ENCODE data around the gene SEC11C.

SEC11C gene

DNA sequence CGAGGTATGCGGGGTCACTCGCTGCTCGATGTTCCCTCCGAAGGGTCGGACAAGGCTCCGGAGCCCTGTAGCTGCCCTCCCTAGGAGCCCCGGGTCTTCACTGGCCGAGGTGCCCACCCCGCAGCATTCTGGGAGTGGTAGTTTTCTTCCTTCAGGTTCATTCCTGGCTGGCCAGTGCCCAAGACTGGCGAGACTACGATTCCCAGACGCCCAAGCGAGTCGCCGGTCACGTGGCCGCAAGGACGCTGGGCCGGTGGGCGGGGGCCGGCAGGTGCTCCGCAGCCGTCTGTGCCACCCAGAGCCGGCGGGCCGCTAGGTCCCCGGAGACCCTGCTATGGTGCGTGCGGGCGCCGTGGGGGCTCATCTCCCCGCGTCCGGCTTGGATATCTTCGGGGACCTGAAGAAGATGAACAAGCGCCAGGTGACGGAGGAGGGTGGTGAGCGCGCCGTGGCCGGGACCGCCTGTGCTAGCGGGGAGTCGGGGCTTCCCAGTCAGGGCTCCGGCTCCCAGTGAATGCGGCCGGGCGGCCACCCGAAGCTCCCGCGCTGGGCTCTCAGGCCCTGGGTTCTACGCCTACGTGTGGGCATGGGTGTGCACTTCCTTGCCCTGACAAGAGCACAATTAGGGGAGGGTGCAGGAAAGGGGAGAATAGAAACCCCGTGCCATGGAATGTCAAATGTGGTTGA, at the start of gene SEC11C:
Gene SEC11C, plus strand, starts transcription at position 270 of the 687 bp plus-strand sequence. Its CDS starts 65 bp downstream, at position 335.
- H3K4me1 ChIP-seq (ENCODE audit: control insufficient read depth, insufficient read depth, low read length) = peaks cover 13% of the 10 kb centered on the region
- no peaks in the 10 kb centered on the region for H3K9me3 ChIP-seq (ENCODE audit: control insufficient read depth, low read length)
- H3K4me3 ChIP-seq (ENCODE audit: low read length) = peak within 1 kb of the TSS; percentile 91
- peaks cover 3% of the 10 kb centered on the region for H3K27me3 ChIP-seq (ENCODE audit: control insufficient read depth, insufficient read depth, low read length)
- peak within 1 kb of the TSS; percentile 83 for H3K9ac ChIP-seq (ENCODE audit: low read length)
- no peaks in the 10 kb centered on the region for H3K36me3 ChIP-seq (ENCODE audit: control insufficient read depth, insufficient read depth, low read length)

DNA sequence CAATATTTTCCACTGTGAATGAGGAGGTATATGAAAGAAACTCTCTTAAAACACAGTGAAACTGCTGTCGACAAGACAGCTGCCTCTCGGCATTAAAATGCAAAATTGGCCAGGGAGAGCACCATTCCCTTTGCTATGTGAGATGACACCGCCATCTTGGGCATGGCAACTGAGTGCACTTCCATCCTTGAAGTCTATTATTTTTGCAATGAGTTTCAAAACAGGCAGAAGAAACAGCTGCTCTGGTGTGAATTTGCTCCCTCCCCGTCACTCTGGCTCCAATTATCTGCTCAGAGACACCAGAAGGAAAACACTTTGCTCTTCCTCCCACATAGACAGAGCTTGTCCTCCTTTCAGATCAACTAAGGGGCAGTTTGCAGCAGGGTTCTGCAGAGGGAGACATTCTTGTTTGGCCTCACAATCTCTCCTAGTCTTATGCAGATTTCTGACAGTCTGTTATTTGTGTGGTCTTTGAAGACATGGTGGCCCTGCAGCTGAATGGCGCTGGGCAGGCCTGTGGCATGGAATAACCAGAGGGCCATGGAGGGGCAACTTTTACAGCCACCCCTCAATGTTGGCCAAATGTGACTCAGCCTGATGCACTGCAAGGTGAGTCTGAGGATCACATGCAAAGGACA, 48.6 kb upstream of the SEC11C start:
- H3K9ac ChIP-seq (ENCODE audit: low read length) = no peak overlapping the region
- no peaks in the 10 kb centered on the region for H3K9me3 ChIP-seq (ENCODE audit: control insufficient read depth, low read length)
- no peaks in the 10 kb centered on the region for H3K4me1 ChIP-seq (ENCODE audit: control insufficient read depth, insufficient read depth, low read length)
- no peak overlapping the region for H3K4me3 ChIP-seq (ENCODE audit: low read length)
- peaks cover 4% of the 10 kb centered on the region for H3K27me3 ChIP-seq (ENCODE audit: control insufficient read depth, insufficient read depth, low read length)
- no peaks in the 10 kb centered on the region for H3K36me3 ChIP-seq (ENCODE audit: control insufficient read depth, insufficient read depth, low read length)

DNA sequence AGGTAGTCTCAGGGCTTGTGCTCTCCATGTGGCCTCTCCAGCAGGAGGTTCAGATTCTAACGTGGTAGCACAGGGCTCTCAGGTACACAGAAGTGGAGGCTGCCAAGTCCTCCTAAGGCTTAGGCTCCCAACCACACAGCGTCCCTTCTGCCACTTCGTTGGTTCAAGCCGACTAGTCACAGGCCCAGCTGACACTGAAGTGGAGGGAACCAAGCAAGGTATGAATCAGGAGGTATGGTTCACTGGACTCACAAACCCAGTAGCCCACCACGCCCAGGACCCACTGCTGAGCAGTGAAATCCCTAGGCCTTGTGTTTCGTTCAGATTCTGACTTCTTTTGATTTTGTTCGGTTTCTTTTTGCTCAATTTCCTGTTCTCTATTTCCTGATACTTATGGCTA, 46.0 kb upstream of the SEC11C start:
- H3K27me3 ChIP-seq (ENCODE audit: control insufficient read depth, insufficient read depth, low read length) = no peaks in the 10 kb centered on the region
- no peak overlapping the region for H3K9ac ChIP-seq (ENCODE audit: low read length)
- no peaks in the 10 kb centered on the region for H3K36me3 ChIP-seq (ENCODE audit: control insufficient read depth, insufficient read depth, low read length)
- no peak overlapping the region for H3K4me3 ChIP-seq (ENCODE audit: low read length)
- H3K4me1 ChIP-seq (ENCODE audit: control insufficient read depth, insufficient read depth, low read length) = no peaks in the 10 kb centered on the region
- H3K9me3 ChIP-seq (ENCODE audit: control insufficient read depth, low read length) = no peaks in the 10 kb centered on the region

DNA sequence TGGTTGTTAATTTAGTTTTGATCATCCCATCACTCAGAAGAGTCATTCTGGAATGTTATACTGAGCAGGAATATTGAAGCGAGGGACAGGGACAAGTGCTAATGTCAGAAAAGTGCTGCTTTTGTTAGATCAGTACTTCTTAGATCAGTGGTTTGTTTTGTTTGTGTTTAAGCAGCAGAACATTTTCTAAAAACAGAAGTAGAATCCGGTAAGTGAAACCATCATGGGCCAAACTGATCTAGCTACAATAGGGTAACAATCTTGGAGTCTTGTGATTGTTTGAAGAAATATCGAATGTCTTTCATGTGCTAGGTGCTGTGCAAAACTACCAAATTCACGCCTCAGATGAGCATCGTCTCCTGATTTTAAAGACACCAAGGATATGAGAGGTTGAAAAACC, 45.1 kb upstream of the SEC11C start:
- no peak overlapping the region for H3K4me3 ChIP-seq (ENCODE audit: low read length)
- no peaks in the 10 kb centered on the region for H3K9me3 ChIP-seq (ENCODE audit: control insufficient read depth, low read length)
- no peaks in the 10 kb centered on the region for H3K27me3 ChIP-seq (ENCODE audit: control insufficient read depth, insufficient read depth, low read length)
- no peaks in the 10 kb centered on the region for H3K36me3 ChIP-seq (ENCODE audit: control insufficient read depth, insufficient read depth, low read length)
- H3K4me1 ChIP-seq (ENCODE audit: control insufficient read depth, insufficient read depth, low read length) = no peaks in the 10 kb centered on the region
- no peak overlapping the region for H3K9ac ChIP-seq (ENCODE audit: low read length)

DNA sequence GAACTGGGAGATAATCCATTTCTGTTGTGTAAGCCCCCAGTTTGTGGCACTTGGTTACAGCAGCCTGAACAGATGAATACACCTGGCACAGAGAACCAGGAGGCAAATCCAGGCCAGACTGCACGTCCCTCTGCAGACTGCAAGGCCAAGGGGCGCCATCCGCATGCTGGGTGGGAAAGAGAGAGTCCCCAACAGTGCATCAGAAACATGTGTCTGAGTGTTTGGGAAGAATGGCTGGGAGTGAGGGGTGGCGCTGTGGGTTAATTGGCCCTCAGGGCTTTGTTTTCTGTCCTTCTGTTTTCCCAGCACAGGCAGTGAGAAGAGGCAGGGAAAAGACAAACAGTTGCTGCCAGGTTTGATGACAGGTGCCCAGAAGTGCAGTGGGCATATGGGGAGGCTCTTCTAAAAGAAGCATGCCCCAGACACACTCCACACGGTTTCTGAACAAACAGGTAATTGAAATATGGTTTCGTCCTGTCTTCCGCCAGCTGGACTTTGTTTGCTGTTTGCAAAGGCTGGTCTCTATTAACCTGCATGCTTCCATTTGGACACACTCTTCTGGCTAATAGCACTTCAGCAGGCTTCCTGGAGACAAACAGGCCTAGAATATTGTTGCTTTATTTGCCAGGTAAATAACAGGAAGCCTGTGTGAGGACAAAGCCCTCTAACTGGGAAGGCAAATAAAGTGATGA, 43.4 kb upstream of the SEC11C start:
- H3K27me3 ChIP-seq (ENCODE audit: control insufficient read depth, insufficient read depth, low read length) = peaks cover 7% of the 10 kb centered on the region
- H3K36me3 ChIP-seq (ENCODE audit: control insufficient read depth, insufficient read depth, low read length) = no peaks in the 10 kb centered on the region
- no peaks in the 10 kb centered on the region for H3K9me3 ChIP-seq (ENCODE audit: control insufficient read depth, low read length)
- H3K9ac ChIP-seq (ENCODE audit: low read length) = no peak overlapping the region
- no peak overlapping the region for H3K4me3 ChIP-seq (ENCODE audit: low read length)
- H3K4me1 ChIP-seq (ENCODE audit: control insufficient read depth, insufficient read depth, low read length) = no peaks in the 10 kb centered on the region

DNA sequence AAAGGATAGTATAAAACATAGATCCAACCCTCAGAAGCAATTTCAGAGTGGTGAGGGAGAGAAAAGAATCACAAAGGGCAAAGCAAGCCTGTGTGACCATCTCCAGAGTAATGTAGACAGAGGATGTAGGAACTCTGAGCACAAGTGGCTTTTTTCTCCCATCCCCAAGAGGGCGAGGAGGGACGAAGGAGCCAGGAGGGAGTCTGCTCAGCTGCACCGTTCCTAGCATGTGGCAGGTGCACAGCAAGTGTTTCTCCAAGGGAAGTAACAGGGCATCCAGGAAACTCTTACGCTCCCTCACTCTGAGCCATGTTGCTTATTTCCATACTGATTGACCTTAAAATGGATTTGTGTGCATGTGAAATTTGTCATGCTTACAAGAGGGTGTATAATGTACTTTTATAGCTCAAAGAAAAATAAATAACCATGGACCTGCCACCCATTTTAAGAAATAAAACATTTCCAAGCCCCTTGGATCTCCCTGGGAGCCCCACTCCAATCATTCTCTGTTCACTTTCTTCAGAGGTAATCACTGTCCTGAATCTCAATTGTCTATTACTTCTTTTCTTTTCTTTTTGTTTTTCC, 37.8 kb upstream of the SEC11C start:
- H3K27me3 ChIP-seq (ENCODE audit: control insufficient read depth, insufficient read depth, low read length) = peaks cover 9% of the 10 kb centered on the region

DNA sequence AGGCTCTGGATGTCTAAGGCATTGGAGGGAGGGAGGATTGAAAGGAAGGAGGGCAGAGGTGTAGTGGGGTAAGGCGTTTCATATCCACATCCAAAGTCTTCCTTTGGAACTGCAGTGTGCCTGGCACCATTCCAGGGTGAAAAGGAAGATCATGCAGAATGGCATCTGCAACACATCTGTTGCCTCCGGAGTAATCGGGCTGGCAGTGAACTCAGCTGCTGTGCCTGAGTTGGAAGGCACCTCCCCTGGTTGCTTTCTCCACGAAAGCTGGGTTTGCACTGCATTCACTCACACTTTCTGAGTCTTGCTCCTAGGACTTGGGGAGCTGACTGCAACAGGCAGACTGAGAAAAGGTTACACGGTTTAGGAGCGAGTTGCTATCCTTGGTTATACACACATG, 30.3 kb upstream of the SEC11C start:
- no peak overlapping the region for H3K4me3 ChIP-seq (ENCODE audit: low read length)
- H3K9ac ChIP-seq (ENCODE audit: low read length) = no peak overlapping the region
- no peaks in the 10 kb centered on the region for H3K4me1 ChIP-seq (ENCODE audit: control insufficient read depth, insufficient read depth, low read length)
- H3K9me3 ChIP-seq (ENCODE audit: control insufficient read depth, low read length) = no peaks in the 10 kb centered on the region
- peaks cover 6% of the 10 kb centered on the region for H3K27me3 ChIP-seq (ENCODE audit: control insufficient read depth, insufficient read depth, low read length)
- no peaks in the 10 kb centered on the region for H3K36me3 ChIP-seq (ENCODE audit: control insufficient read depth, insufficient read depth, low read length)

More for the DNA sequence above, 37.8 kb upstream of the SEC11C start:
- Histone ChIP-seq H3K9me3 (ENCODE audit: control insufficient read depth, low read length) (no peaks in the 10 kb centered on the region), H3K9ac (ENCODE audit: low read length) (no peak overlapping the region), H3K36me3 (ENCODE audit: control insufficient read depth, insufficient read depth, low read length) (no peaks in the 10 kb centered on the region), H3K4me3 (ENCODE audit: low read length) (no peak overlapping the region), H3K4me1 (ENCODE audit: control insufficient read depth, insufficient read depth, low read length) (no peaks in the 10 kb centered on the region)

DNA sequence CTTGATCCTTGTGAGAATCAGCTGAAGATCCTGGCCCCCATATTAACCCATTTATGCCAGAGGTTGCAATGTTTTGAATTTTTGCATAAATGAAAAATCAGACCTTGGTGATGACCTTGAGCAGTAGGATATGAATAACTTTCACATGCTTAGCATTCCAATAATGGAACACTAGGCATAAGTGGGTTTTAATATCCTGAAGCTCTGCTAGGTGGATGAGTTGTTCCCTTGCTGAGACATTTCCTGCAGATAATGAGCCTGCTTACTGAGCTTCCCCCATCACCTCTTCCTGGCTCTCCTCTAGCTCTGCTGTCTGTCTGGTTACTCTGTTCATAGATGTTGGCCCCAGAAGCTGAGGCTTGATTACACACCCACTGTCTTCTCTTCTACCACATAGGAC, 25.5 kb upstream of the SEC11C start:
- Histone ChIP-seq H3K27me3 (ENCODE audit: control insufficient read depth, insufficient read depth, low read length) (peaks cover 6% of the 10 kb centered on the region), H3K4me3 (ENCODE audit: low read length) (no peak overlapping the region), H3K36me3 (ENCODE audit: control insufficient read depth, insufficient read depth, low read length) (no peaks in the 10 kb centered on the region), H3K9me3 (ENCODE audit: control insufficient read depth, low read length) (no peaks in the 10 kb centered on the region), H3K4me1 (ENCODE audit: control insufficient read depth, insufficient read depth, low read length) (no peaks in the 10 kb centered on the region), H3K9ac (ENCODE audit: low read length) (no peak overlapping the region)

DNA sequence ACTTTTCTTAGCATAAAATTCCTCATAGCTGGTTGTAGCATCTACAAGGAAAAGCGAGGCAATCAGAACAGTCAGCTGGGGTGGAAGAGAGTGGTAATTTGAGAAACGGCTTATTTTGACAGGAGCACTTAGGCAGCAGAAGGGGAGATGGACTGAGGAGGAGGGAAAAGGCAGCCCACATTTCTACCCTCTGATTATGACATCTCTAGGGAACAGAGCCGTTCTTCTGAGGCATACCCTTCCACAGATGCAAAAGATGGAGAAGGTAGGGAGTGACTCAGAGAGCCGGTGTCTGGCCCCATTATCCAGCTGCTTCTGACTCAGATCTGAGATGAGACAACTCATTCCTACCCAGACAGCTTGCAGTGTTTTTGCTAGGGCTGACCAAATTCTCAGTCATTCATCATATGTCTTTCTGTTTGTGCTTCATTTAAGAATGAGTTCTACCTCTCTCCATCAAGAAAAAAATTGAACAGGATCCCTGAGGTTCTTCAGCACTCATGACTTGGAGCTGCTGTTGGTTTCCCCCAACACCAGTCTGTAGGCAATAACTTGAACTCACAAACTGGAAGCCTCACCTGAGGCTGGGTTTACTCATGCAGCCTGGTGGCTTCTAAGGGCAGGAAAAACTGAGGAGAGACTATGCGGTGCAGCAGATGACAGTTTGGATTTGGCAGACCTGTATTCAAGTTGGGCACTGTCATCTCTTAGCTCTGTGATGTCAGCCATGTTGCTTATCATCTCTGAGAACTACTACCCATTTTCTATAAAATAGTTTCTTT, 15.9 kb upstream of the SEC11C start:
- H3K4me3 ChIP-seq (ENCODE audit: low read length) = no peak overlapping the region
- H3K27me3 ChIP-seq (ENCODE audit: control insufficient read depth, insufficient read depth, low read length) = peaks cover 13% of the 10 kb centered on the region
- no peaks in the 10 kb centered on the region for H3K4me1 ChIP-seq (ENCODE audit: control insufficient read depth, insufficient read depth, low read length)
- no peaks in the 10 kb centered on the region for H3K9me3 ChIP-seq (ENCODE audit: control insufficient read depth, low read length)
- no peak overlapping the region for H3K9ac ChIP-seq (ENCODE audit: low read length)
- H3K36me3 ChIP-seq (ENCODE audit: control insufficient read depth, insufficient read depth, low read length) = no peaks in the 10 kb centered on the region

DNA sequence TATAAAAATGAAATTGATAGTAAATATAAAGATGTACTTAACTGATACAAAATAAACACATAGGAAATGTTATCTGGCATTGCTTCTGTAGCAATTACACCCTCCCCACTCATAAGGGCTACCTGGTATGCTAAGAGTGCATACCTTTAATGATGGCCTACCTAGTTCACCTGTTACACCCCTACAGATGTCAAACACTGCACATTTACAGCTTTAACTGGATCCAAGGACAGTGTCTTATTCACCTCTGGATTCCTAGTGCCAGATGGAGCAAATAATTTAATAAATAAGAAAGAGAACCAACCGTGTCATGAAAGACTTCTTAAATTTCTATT, 15.3 kb upstream of the SEC11C start:
- H3K4me1 ChIP-seq (ENCODE audit: control insufficient read depth, insufficient read depth, low read length) = no peaks in the 10 kb centered on the region
- H3K4me3 ChIP-seq (ENCODE audit: low read length) = no peak overlapping the region
- no peak overlapping the region for H3K9ac ChIP-seq (ENCODE audit: low read length)
- no peaks in the 10 kb centered on the region for H3K9me3 ChIP-seq (ENCODE audit: control insufficient read depth, low read length)
- H3K36me3 ChIP-seq (ENCODE audit: control insufficient read depth, insufficient read depth, low read length) = no peaks in the 10 kb centered on the region
- H3K27me3 ChIP-seq (ENCODE audit: control insufficient read depth, insufficient read depth, low read length) = peaks cover 13% of the 10 kb centered on the region

DNA sequence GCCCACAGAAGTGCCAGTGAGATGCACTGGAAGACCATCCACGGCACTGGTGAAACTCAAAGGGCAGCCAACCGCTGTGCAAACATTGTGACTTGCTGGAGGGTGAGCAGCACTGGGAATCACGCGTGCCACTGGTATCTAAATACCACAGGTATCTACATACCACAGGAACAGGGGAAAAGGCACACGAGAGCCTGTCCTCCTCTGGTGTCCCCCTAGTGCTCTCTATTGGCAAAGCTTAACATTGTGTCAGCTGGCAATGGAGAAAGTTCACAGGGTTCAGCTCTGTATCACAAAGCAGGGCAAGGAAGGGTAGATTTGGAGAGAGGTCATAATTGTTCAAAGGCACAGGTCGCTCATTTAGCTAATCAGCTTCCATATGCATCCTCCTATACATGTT, 12.6 kb upstream of the SEC11C start:
- Histone ChIP-seq H3K9me3 (ENCODE audit: control insufficient read depth, low read length) (no peaks in the 10 kb centered on the region), H3K36me3 (ENCODE audit: control insufficient read depth, insufficient read depth, low read length) (no peaks in the 10 kb centered on the region), H3K4me1 (ENCODE audit: control insufficient read depth, insufficient read depth, low read length) (no peaks in the 10 kb centered on the region), H3K9ac (ENCODE audit: low read length) (no peak overlapping the region), H3K4me3 (ENCODE audit: low read length) (no peak overlapping the region), H3K27me3 (ENCODE audit: control insufficient read depth, insufficient read depth, low read length) (peaks cover 15% of the 10 kb centered on the region)
